K562 (cell line): ENCODE measurements around the gene MID1IP1. TPM values are rescaled to one million over a fixed set of nuclear protein-coding genes. Genes with fewer than 3 reads are reported as not detected.

Experiments used
- CLOCK ChIP-seq: fragments of 250-450 bp; sonication (Bioruptor Pico); IDR thresholded peaks from 2 replicates; pipeline ENCODE4 v1.4.0; 2020; ENCODE audit warnings: mild to moderate bottlenecking, moderate library complexity, borderline replicate concordance
- GATAD2A ChIP-seq: fragments of 450-650 bp; IDR thresholded peaks from 2 replicates; pipeline ENCODE4 v1.6.1; 2017
- MCM7 ChIP-seq, 2 experiments: fragments of 450-650 bp; IDR thresholded peaks; 2 replicates each; pipeline ENCODE4 v1.6.1; 2016 to 2018
- MGA ChIP-seq: fragments of 450-650 bp; IDR thresholded peaks from 2 replicates; pipeline ENCODE4 v1.6.1; 2016; ENCODE audit warnings: mild to moderate bottlenecking, moderate library complexity
- TRIM28 ChIP-seq: fragments of 450-650 bp; IDR thresholded peaks from 2 replicates; pipeline ENCODE4 v1.6.1; 2017
- ZBTB8A ChIP-seq: fragments of 450-650 bp; IDR thresholded peaks from 2 replicates; pipeline ENCODE4 v1.6.1; 2018; ENCODE audit warnings: mild to moderate bottlenecking, moderate library complexity; ENCODE audit not compliant: partially characterized antibody
- ZNF609 ChIP-seq: sonication (generic); formaldehyde crosslinking; IDR thresholded peaks from 2 replicates; pipeline ENCODE4 v1.8.1; 2023; ENCODE audit warnings: missing genetic modification reagents, mild to moderate bottlenecking, borderline replicate concordance
- polyA plus RNA-seq, 8 experiments: library from polyadenylated mRNA; depleted of rRNA in 4 of 8; stranded (reverse) in 5 of 8; unstranded in 3 of 8; fragments of >200 nt; fragmentation: Nextera tagmentation in 2 of 8; fragmentation: Illumina TruSeq in 1 of 8; extraction: Ambion mirVana in 2 of 8; extraction: Trizol in 1 of 8; gene quantifications; 2 replicates each; pipeline versions ENCODE4 v1.2.1 to v1.2.3, GENCODE V29; 2011 to 2014; ENCODE audit warnings: inconsistent platforms in 1 of 8, missing spikeins in 1 of 8
- total RNA-seq, 7 experiments: library from RNA; depleted of rRNA in 6 of 7; stranded (reverse); fragments of >200 nt in 6 of 7; fragmentation: Illumina TruSeq in 2 of 7; extraction: Trizol in 2 of 7; gene quantifications; 2 replicates each; pipeline versions ENCODE4 v1.2.1 to v1.2.3, GENCODE V29; 2011 to 2021; ENCODE audit warnings: low replicate concordance in 1 of 7

MID1IP1 gene
- total and polyA plus RNA-seq, 9 of the 15 experiments (the other 6 are each of a cell fraction or from before 2014, with no cell fraction given): 0.51 to 102 (median 27.5) TPM

GRCh38 chrX:38805432-38806389, 4.5 kb downstream of the MID1IP1 start (continued):
- TF ChIP-seq ZNF609 (no peak), ZBTB8A (no peak), MGA (no peak), MCM7 (IDR thresholded peaks at IDR 0.05) (no peak), GATAD2A (no peak), TRIM28 (no peak), CLOCK (CRISPR knock-in tag) (no peak)
